Prostate gland (tissue), 2 donors: ENCODE measurements around the gene GRK7.

Experiments used
- CTCF ChIP-seq, 4 experiments: fragments of 200-600 bp in 2 of 4; fragments of 450-650 bp in 2 of 4; sonication (generic) in 2 of 4; IDR thresholded peaks; 1 replicate in 3 of 4; 2 replicates in 1 of 4; pipeline ENCODE4 v1.5.1; 2016 to 2019; ENCODE audit warnings: antibody characterized with exemption in 4 of 4, mild to moderate bottlenecking in 2 of 4, moderate library complexity in 2 of 4
- POLR2AphosphoS5 ChIP-seq: sonication (generic); formaldehyde crosslinking; IDR thresholded peaks from one replicate; pipeline ENCODE4 v1.6.1; 2017; ENCODE audit warnings: antibody characterized with exemption

- TF ChIP-seq CTCF (IDR thresholded peaks at IDR 0.05) (no peak), POLR2AphosphoS5 (no peak)
These were observed 48.1 kb downstream of the GRK7 start for GRCh38 chr3:141811348-141811747.
